ENCODE measurements around the gene FBLN2.

The FBLN2 gene

DNA sequence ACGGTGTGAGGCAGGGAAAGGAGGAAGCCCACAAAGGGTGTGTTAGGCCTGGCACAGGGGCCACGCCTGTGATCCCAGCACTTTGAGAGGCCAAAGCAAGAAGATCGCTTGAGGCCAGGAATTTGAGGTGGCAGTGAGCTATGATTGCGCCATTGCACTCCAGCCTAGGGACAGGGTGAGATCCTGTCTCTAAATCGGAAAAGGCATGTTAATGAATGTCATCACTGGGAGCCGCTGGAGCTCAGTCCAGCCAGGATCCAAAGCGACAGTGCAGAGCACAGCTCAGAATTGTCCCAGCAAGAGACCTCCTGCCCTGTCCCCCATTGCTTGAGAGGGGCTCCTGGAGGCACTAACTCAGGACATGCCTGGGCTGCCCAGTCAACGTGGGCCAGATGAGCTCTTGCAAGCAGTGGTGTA lies 15.0 kb upstream of the FBLN2 start:
- no peak for DNase-seq

DNA sequence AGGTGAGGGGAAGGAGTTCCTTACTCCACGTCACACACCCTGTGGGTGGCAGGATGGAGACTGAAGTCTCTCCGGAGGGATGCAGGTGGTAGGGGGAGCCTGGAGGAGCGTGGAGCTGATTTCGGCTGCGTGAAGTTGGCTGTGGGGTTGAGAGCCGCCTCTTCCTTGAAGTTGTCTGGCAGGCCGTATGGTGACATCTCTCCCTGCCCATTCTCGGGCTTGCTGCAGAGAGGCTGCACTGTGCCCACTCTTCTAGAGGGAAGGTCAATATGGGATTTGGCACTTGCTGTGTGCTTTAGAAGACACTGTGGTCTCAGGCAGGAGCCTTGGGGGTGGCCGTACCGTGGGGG lies 13.4 kb upstream of the FBLN2 start:
- no peak for DNase-seq

DNA sequence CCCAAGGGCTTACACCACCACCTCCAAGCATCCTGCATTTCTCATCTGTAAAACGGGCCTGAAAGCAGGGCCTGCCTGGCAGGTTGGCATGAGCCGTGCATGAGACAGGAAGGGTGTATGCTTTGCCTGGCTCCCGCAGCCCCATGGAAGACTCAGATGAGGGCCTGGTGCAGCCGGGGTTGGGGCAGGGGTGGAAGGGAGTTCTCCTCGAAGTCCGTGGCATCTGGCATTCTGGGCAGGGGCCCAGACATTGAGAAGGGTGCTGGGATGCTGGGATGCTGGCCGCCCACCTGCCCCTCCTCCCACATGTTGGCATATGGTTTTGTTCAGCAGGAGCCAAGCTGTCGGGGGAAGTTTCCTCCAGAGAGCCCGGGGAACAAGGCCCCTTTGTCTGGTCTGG lies 13.0 kb upstream of the FBLN2 start:
- no peak for DNase-seq

DNA sequence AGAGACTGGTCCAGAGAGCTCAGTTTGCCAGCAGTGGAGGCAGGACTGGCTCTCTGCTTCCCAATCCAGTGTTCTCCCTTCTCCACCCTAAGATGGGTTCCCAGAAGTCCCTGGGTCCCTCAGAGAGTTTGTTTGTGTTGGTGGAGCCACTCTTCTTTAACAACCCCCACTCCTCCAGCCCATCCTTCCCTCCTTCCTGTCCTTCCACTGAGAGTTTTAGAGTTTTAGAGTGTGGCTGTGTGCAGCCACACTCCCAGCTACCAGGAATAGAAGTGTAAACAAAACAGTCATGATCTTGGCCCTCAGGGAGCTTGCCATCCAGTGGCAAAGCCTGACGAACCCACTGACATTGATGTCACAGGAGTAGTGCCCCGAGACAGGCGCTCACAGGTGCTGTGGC lies 12.5 kb upstream of the FBLN2 start:
- DNase-seq, result no peak

DNA sequence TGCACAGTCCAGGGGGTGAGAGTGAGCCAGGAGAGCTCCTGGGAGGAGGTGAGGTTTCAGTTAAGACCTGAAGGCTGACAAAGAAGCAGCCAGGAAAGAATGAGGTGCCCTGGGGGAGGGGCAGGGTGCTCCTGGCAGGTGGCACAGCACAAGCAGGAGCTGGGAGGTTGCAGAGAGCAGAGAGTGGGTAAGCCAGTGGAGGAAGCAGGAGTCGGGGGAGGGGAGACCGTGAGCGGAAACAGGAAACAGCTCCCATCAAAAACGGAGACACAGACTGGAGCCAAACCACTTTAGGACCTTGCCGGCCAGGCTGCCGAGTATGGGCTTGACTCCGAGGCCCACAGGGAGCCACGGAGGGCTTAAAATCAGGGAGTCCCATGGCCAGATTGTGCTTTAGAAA lies 12.1 kb upstream of the FBLN2 start:
- no peak for DNase-seq

DNA sequence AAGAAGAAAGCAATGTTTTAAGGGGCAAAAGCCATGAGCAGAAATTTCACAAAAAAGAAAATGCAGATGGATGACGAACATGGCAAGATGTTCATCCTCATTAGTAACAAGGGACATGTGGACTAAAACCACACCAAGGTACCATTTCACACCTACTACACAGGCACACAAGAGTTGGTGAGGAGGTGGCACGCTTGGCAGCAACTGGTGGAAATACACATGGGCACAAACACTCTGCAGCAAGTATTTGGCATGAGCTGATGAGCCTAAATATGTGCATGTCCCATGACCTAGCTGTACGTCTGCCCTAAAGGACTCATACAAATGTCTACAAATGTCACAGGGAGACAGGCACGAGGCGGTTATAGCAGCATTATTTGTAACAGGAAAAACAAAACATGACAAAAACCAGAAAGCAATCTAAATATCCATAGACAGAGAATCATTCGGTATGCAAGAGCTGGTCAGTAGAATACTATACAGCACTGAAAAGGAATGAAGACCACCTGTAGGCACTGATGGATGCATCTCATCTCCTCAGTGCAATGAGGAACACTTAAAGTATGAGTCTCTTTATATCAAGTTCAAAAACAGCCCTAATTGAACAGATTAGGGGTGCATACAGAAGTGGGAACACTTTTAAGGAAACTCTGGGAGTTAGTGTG lies 11.5 kb upstream of the FBLN2 start:
- no peak for DNase-seq

DNA sequence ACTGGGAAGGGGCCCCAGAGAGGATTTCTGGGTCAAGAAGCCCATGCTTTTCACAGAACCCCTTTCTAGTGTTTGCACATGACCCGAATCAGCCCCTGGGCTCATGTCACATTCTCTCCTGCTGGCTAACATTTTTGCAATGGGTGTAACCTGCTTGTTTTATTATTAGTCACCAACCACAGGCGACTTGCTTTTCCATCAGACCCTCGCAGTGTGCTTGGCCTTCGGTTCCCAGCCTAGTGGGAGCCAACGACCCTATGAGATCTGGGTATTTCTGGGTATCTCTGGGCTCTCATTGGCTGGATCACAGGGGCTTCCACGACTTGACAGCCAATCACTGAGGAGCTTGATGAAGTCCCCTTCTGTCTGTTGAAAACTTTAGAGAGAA lies 11.0 kb upstream of the FBLN2 start:
- DNase-seq, result no peak

DNA sequence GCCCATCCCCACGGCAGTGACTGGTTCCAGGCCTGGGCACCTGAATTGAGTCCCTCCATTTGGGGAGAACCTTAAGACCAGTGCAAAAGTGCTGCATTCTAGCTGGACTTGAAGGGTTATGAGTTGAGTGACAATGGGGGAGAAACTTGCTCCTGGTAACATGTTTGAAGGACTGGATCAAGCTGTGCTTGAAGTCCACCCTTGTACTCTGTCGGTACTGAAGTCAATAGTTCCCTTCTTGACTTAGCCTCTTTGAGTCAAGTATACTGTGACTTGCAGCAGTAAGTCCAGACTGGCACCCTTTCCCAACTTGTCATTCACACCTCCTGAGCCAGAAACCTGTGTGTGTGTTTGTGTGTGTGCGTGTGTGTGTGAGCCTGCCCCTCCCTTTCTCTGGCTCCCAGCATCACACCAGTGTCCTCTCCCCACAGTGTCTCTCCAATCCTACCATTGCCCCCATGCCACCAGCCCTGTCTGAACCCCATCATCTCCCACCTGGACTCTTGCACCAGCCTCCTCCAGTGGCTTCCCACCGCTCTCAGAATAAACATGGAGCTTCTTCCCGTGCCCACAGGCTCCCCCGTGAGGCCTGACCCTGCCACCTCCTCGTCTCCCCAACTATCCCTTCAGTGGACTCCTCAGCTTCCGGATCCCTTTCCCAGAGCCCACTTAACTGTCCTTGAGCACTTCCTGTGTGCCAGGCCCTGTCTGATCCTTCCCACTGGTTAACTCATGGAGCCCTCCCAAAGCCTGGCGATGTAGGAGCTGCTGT lies 10.2 kb upstream of the FBLN2 start:
- no peak for DNase-seq

DNA sequence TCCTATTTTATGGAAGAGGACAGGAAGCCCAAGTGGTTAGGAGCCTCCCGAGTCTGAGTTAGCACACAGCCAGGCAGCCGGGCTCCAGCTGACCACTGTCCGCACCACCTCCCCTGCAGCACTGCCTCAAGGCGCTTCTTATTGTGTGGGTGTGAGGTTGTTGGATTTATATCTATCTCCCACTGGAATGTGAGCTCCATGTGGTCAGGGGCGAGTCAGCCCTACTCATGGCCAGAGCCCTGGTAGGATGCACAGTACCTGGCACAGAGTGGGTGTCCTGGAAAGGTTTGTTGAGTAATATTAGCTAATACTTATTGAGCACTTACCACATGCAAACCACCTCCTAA lies 9.7 kb upstream of the FBLN2 start:
- DNase-seq, result no peak

DNA sequence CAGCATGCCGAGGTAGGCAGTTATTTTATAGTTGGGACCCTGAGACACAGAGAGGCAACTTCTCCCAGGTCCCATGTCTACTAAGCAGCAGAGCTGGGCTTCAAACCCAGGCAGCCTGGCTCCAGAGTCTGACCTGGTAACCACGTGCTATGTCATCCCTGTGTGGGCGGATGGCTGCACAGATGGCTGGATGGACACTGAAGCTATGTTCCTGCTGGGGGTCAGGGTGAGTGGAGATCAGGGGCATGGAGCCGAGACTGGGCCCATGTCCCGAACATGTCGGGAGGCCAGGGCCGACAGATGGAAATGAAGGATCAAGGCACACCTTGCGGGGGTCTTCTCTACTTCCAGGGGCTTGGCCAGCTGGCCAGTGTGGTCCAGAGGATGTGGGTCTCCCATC lies 9.3 kb upstream of the FBLN2 start:
- no peak for DNase-seq

DNA sequence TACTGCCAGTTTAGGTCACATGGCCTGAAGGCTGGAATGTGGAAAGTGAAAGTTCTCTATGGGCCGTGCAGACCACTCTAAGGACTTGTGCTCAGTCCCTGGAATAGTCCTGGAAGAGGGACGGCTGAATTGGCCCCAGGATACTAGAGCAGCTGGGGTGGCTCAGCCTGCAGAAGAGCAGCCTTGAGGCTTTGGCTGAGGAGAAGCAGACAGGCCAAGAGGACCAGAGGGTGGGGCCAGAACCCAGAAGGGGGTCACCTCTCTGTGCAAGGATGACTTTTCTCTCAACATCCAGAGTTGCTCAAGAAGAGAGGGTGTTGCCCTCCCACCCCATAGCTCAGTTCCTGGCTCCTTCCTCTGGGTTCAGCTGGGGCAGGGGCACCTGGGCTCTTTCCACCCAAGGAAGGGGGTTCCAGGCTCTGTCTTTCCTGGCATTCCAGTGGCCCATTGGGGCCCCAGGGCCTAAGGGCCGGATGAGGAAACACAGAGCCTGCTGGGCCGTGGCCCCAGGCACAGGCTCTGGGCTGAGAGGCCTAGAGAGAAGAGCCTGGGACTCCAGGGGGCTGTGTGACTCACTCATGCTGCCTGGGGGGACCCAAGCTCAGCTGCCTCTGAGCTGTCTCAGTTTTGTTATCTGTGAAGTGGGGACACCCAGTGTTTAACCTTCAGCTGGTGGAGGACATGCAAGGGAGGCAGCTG lies 8.5 kb upstream of the FBLN2 start:
- no peak for DNase-seq

DNA sequence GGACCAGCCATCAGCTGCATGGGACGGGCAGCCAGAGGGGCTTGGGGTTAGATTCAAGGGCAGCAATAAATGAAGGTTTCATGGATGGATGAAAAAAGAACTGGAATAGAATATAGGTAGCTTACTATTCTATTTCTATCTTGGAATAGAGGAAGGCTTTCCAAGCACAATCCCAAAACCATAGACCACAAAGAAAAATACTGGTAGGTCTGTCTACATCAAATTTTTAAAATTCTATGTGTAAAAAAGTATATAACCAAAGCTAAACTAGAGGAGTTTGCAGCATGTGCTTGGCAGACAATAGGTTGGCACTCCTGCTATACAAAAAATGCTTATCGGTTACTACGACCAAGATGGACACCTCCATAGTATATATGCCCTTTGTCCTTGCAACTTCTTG lies 7.2 kb upstream of the FBLN2 start:
- DNase-seq, result no peak

DNA sequence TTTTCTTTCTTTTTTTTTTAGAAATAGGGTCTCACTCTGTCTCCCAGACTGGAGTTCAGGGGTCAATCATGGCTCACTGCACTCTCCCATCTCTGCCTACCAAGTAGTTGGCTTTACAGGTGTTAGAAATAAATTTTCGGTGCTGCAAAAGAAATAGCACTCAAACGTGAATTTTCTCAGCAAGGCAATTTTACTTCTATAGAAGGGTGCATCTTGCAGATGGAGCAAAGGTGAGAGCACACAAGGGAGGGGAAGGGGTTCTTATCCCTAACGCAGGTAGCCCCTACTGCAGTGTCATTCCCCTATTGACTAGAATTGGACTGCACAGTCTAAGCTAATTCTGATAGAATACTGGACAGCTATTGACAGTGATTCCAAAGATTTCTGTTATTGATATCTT lies 6.8 kb upstream of the FBLN2 start:
- DNase-seq, result no peak

DNA sequence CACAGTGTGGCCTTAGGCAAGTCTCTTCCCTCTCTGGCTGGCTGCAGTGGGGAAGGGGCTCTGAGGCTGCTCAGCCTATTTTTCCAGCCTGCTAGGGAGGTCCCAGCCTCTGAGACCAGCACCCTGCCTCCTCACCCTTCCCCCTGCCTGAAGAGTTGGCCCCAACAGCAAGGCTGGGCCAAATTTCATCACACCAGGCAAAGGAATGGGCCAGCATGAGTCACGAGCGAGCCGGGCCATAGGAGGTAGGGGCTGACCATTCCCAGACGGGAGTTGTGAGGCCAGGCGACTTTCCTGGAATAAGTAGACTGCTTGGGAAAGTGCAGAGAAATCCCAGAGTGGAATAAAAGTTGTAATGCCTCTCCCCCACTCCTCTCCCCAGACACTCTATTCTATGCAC lies 5.7 kb upstream of the FBLN2 start:
- DNase-seq, result no peak

DNA sequence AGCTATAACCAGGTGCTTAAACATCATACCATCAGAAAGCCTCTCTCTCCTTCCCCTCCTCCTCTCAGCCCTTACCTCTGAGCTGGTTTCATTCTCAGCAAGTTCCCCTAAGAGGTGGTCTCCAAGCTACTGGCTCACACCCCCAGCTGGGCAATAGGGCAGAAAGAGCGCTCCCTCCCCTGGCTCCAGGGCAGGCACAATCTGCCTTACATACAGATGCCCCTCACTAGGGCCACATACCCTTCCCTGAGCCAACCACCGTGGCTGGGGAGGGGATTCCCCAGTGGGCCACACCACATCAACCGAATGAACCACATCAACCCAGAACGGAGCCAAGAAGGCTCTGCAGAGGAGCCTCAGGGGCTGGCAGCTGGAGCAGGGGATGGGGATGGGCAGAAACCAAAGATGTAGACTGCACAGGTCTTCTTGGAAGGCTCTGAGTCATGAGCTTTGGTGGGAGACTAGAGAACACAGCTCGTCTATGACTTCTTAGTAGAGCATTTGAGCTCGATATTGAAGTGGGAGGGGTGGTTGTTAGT lies 4.6 kb upstream of the FBLN2 start:
- DNase-seq, result no peak

DNA sequence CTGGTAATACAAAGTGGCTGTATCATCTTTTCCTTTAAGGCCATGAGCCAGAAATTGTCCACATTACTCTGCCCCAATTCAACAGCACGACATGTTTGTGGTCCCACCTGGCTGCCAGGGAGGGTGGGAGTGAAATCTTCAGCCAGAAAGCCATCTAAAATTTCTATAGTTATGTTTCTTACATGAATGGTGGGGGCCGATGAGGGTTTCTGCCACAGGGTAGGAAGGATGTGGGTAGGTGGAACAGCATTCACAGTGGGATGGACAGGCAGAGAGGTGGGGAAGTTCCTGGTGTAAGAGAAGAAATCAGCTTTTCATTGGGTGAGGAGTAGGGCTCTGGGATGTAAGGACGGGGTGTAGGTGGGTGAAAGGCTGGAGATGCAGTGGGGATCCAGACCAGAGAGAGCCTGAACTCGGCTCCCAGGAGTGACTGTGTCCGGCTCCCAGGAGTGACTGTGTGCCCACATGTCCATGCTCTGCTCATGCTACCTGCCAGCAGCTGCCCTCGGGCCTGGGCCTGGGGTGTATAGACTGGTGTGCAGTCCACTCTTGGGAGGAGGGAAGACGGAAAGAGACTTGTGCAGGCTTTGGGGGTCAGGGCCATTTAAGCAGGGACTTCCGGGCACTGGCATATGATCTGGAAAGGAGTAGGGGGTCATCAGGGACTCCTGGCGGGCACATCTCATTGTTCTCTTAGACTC lies 3.8 kb upstream of the FBLN2 start:
- no peak for DNase-seq

DNA sequence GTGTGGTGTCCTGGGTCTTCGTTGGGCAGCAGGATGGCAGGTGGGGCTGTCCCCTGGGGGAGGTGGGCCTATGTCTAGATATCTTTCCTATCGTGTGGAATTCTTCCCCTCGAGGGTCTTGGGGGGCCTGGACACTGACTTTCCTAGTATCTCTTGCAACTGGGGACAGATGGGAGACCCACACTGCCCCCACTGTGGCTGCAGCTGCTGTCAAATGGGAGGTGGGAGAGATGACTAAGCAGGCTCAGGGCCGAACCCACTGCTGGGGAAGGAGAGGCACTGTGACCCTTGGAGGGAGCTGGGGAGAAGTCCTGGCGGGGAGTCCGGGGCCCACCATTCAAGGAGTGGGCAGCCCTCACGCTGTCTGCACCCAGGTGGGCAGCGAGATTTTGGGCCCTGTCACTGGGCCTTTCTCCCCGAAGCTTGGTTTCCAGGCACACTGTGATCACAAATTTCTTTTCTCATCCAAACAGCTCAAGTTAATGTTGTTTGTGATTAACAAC lies 2.9 kb upstream of the FBLN2 start:
- DNase-seq, result no peak

DNA sequence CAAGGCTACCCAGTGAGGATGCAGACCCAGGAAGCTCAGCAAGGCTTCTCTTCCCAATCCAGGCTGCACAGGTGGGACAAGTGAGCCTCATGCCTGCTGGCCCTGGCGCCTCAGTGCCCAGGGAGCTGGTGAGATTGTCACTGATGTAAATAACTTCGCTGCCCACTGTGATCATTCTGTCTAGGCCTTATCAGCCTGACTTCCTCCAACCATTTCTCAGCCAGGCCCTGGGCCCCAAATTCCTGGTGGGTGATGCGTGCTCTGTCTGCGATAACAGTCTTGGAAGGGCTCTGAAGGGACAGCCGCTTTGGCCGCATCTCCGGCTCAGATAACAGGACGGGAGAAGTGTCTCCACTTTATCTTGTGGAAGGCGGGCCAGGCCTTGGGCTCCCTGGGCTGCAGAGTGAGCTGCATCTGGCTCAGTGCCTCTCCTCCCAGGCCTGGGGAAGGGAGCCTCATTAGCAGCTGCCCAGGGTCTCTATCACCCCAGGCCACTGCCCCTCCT lies 2.2 kb upstream of the FBLN2 start:
- DNase-seq, result no peak

DNA sequence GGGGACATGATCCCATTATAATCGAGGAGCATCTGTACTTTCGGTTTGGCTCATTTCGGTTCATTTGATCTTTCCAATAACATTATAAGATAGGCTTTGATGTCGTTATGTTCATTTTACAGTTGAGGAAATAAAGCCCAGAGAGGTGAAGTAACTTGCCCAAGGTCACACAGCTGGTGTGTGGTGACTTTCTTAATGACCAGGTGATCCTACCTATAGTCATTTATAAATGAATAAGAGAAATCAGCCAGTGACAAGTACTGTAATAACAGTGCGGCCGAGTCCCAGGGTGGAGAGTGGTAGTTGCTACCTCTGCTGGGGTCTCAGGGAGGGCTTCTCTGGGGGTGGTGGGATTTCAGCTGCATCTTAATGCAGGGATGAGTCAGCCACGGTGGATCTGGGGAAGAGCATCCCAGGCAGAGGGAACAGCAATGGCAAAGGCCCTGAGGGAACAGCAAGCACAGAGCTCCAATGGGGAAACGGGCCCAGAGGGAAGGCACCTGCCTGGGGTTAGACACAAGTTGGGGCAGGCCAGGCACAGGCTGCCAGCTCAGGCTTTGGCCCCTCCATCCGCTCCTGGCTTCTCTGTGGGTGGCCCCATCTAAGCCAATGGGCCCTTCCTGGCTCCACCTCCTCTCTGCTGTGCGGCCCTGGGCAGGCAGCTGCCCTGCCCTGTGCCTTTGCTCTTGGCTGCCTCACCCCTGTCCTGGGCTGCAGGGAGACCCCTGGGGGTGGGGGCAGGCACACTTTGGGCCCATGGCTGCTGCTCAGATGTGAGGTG lies 1.1 kb upstream of the FBLN2 start:
- no peak for DNase-seq

DNA sequence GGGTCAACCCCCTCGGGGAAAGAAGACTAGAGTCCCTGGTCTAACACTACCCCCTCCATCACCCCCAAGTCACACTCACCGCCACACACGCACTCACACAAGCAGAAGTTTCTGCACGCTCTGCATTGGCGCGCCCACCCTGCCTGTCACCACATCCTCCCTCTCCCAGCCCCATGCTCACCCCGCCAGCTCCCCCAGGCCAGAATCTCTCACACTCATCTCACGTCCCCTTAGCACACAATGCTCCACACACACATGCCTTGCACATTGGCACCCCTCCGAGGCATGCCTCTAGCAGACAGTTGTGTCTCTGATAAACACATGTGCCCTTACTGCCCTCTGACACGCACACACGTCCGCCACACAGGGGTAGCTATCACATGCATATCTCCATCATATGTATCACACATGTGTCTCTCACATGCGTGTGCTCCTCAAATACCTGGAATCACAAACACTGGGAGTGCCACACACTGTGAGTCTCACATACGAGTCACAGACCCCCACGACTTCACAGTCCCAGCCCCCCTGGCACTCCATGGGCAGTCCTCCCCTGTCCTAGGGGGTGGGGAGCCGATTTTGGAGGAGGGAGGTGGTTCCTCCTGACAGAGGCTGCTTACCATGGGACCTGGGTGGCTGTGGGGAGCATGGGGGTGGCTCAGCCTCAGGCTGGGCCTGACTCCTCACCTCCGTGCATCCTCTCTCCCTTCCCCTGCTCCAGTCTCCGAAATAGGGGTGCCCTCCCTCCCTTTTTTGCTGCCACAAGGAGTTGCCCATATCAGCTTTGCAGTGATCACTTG lies 898 bp downstream of the FBLN2 start:
- DNase-seq, result no peak

DNA sequence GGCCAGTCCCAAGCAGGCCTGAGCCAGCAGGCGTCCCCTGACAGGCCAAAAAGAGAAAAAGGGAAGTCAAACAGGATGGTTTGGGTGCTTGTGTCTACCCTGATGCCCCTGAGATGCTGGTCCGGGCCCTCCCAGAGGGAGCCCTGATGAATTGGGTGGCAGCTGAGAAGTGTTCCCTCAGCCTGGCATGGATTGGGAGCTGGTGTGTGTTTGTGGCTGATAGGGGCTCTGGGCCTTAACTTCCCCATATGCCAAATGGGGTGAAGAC lies 1.4 kb downstream of the FBLN2 start:
- no peak for DNase-seq
